ENCODE results near the gene KCNMA1.

KCNMA1 gene

GRCh38 chr10:77179015-77179695 lies 458.5 kb downstream of the KCNMA1 start:
- DNase-seq (ENCODE audit: low read depth, low spot score), result peak; percentile 91
- TF ChIP-seq CTCF (IDR thresholded peaks at IDR 0.05; ENCODE audit: low read depth, low read length), result no peak
- in situ Hi-C loops (cut with HindIII; ENCODE audit: low sequenced_read_pairs), result no loop called here
- no peak overlapping the region for H3K4me3 ChIP-seq (ENCODE audit: low read depth, low read length)

GRCh38 chr10:77177589-77177988 lies 460.0 kb downstream of the KCNMA1 start:
- TF ChIP-seq CTCF (IDR thresholded peaks at IDR 0.05; ENCODE audit: low read depth, low read length), result no peak
- no peak for DNase-seq (ENCODE audit: low read depth, low spot score)
- no peak overlapping the region for H3K4me3 ChIP-seq (ENCODE audit: low read depth, low read length)
- in situ Hi-C loops (cut with HindIII; ENCODE audit: low sequenced_read_pairs), result no loop called here

- TF ChIP-seq CTCF (IDR thresholded peaks at IDR 0.05; ENCODE audit: low read depth, low read length), result no peak
- DNase-seq (ENCODE audit: low read depth, low spot score), result no peak
- in situ Hi-C loops (cut with HindIII; ENCODE audit: low sequenced_read_pairs), result no loop called here
- H3K4me3 ChIP-seq (ENCODE audit: low read depth, low read length), result no peak overlapping the region
These were observed 460.4 kb downstream of the KCNMA1 start for GRCh38 chr10:77177161-77177560.

GRCh38 chr10:77176232-77176631 lies 461.4 kb downstream of the KCNMA1 start:
- in situ Hi-C loops (cut with HindIII; ENCODE audit: low sequenced_read_pairs), result no loop called here
- no peak for TF ChIP-seq CTCF (IDR thresholded peaks at IDR 0.05; ENCODE audit: low read depth, low read length)
- no peak overlapping the region for H3K4me3 ChIP-seq (ENCODE audit: low read depth, low read length)
- no peak for DNase-seq (ENCODE audit: low read depth, low spot score)

GRCh38 chr10:77175631-77176222 lies 461.9 kb downstream of the KCNMA1 start:
- DNase-seq (ENCODE audit: low read depth, low spot score), result no peak
- no peak for TF ChIP-seq CTCF (IDR thresholded peaks at IDR 0.05; ENCODE audit: low read depth, low read length)
- in situ Hi-C loops (cut with HindIII; ENCODE audit: low sequenced_read_pairs), result no loop called here

GRCh38 chr10:77173615-77174461 lies 463.8 kb downstream of the KCNMA1 start:
- in situ Hi-C loops (cut with HindIII; ENCODE audit: low sequenced_read_pairs), result no loop called here
- DNase-seq (ENCODE audit: low read depth, low spot score), result peak; percentile 83
- peak; percentile 79 for TF ChIP-seq CTCF (IDR thresholded peaks at IDR 0.05; ENCODE audit: low read depth, low read length)
- no peak overlapping the region for H3K4me3 ChIP-seq (ENCODE audit: low read depth, low read length)

More at GRCh38 chr10:77175631-77176222, 461.9 kb downstream of the KCNMA1 start:
- H3K4me3 ChIP-seq (ENCODE audit: low read depth, low read length), result no peak overlapping the region
